B cell (primary cell): ENCODE results near the gene PTPRN2.

Experiments
- CTCF ChIP-seq: fragments of 200-600 bp; IDR thresholded peaks from one replicate; pipeline ENCODE4 v1.8.0; 2022; ENCODE audit warnings: antibody characterized with exemption, mild to moderate bottlenecking
- EZH2 ChIP-seq: IDR thresholded peaks from 2 replicates; pipeline ENCODE4 v1.6.1; 2012; ENCODE audit warnings: borderline replicate concordance, low read depth, mild to moderate bottlenecking, moderate library complexity, low read length; ENCODE audit not compliant: insufficient read depth, poor library complexity, severe bottlenecking

- no peak for TF ChIP-seq EZH2
- TF ChIP-seq CTCF: no peak
These were observed 990.1 kb downstream of the PTPRN2 start for GRCh38 chr7:157597562-157597961.
